Measurements from ENCODE around the gene FAF1. TPM values are rescaled to one million over a fixed set of nuclear protein-coding genes. Genes with fewer than 3 reads are reported as not detected.
"Not testable (repeated sequence)": the region's sequence is repeated elsewhere in the genome, so short reads cannot be mapped to it uniquely, and the experiment has no call there.

FAF1 gene
- total RNA-seq, 1 experiment from 2014 or later, result 135 TPM

GRCh38 chr1:50907610-50908009 lies 52.5 kb downstream of the FAF1 start:
- DNase-seq (ENCODE audit: low read depth), result not testable (repeated sequence)

DNA sequence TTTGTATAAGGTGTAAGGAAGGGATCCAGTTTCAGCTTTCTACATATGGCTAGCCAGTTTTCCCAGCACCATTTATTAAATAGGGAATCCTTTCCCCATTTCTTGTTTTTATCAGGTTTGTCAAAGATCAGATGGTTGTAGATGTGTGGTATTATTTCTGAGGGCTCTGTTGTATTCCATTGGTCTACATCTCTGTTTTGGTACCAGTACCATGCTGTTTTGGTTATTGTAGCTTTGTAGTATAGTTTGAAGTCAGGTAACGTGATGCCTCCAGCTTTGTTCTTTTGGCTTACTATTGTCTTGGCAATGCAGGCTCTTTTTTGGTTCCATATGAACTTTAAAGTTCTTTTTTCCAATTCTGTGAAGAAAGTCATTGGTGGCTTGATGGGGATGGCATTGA lies 54.0 kb downstream of the FAF1 start:
- DNase-seq (ENCODE audit: low read depth), result not testable (repeated sequence)

- no peak for DNase-seq (ENCODE audit: low read depth)
These were observed 57.6 kb downstream of the FAF1 start for GRCh38 chr1:50902419-50902818.

DNA sequence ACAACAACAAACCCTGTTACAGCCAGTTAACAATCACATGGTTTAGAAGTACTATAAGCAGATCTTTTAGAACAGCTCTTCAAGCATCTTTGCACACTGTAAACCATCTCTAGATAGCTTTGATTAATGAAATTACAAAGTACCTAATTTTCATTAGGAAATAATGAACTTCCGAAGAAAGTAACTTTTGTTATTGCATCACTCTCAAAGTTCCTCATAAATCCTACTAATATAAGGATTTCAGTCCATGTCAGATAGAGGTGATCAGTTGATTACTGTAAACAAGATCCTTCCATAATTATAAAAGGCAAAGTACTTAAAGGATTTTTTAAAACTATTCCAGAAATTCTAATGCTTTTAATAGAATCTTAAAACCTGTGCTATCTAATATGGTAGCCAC lies 58.2 kb downstream of the FAF1 start:
- DNase-seq (ENCODE audit: low read depth), result no peak

GRCh38 chr1:50898773-50899172 lies 61.3 kb downstream of the FAF1 start:
- DNase-seq (ENCODE audit: low read depth), result no peak

DNA sequence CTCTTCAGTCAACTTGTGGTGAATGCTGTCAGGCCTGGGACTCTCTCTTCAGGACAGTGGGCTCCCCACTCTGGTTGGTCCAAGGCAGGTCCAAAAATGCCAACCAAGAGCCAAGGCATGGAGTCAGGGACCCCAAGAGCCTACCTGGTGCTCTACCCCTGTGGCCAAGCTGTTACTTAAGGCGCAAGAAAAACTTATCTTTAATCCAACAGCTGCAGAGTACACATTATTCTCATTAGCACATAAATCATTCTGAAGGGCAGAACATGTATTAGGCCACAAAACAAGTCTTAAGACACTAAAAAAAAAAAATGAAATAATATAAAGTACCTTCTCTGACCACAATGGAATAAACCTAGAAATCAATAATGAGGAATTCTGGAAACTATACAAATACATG lies 65.7 kb downstream of the FAF1 start:
- no peak for DNase-seq (ENCODE audit: low read depth)

GRCh38 chr1:50893466-50893865 lies 66.6 kb downstream of the FAF1 start:
- DNase-seq (ENCODE audit: low read depth), result peak; percentile 19

GRCh38 chr1:50887555-50887954 lies 72.5 kb downstream of the FAF1 start:
- not testable (repeated sequence) for DNase-seq (ENCODE audit: low read depth)

GRCh38 chr1:50880373-50880772 lies 79.7 kb downstream of the FAF1 start:
- DNase-seq (ENCODE audit: low read depth), result no peak

DNA sequence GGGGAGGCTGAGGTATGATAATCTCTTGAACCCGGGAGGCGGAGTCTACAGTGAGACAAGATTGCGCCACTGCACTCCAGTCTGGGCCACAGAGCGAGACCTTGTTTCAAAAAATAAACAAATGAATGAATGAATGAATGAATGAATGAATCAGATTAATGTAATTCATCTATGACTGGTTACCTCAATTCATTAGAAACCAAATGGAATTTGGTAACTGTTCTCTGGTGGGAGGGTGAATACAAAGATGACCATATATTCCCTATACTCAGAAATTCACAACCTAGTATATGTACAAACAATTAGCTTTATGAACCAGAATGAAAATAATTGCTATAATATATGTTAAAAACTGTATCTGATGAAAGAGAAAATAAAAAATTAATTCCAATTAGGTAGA lies 80.9 kb downstream of the FAF1 start:
- DNase-seq (ENCODE audit: low read depth), result no peak

- DNase-seq (ENCODE audit: low read depth), result no peak
These were observed 81.6 kb downstream of the FAF1 start for GRCh38 chr1:50878434-50878833.

GRCh38 chr1:50877641-50878040 lies 82.4 kb downstream of the FAF1 start:
- DNase-seq (ENCODE audit: low read depth), result no peak

- DNase-seq (ENCODE audit: low read depth), result peak; percentile 73
These were observed 86.4 kb downstream of the FAF1 start for GRCh38 chr1:50873458-50874187.

DNA sequence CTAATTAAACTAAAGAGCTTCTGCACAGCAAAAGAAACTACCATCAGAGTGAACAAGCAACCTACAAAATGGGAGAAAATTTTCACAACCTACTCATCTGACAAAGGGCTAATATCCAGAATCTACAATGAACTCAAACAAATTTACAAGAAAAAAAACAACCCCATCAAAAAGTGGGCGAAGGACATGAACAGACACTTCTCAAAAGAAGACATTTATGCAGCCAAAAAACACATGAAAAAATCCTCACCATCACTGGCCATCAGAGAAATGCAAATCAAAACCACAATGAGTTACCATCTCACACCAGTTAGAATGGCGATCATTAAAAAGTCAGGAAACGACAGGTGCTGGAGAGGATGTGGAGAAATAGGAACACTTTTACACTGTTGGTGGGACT lies 95.2 kb downstream of the FAF1 start:
- not testable (repeated sequence) for DNase-seq (ENCODE audit: low read depth)

- peak; percentile 11 for DNase-seq (ENCODE audit: low read depth)
These were observed 98.3 kb downstream of the FAF1 start for GRCh38 chr1:50861772-50862171.

- DNase-seq (ENCODE audit: low read depth), result no peak
These were observed 99.4 kb downstream of the FAF1 start for GRCh38 chr1:50860702-50861101.

DNA sequence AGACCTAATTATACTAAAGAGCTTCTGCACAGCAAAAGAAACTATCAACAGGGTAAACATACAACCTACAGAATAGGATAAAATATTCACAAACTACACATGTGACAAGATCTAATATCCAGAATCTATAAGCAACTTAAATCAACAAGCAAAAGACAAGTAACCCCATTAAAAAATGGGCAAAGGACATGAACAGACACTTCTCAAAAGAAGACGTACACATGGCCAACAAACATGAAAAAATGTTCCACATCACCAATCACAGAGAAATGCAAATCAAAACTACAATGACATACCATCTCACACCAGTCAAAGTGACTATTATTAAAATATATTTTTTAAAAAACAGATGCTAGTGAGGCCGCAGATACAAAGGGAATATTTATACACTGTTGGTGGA lies 99.8 kb downstream of the FAF1 start:
- no peak for DNase-seq (ENCODE audit: low read depth)

- DNase-seq (ENCODE audit: low read depth), result no peak
These were observed 100.4 kb downstream of the FAF1 start for GRCh38 chr1:50859657-50860056.

GRCh38 chr1:50858761-50859160 lies 101.3 kb downstream of the FAF1 start:
- DNase-seq (ENCODE audit: low read depth), result peak; percentile 69

DNA sequence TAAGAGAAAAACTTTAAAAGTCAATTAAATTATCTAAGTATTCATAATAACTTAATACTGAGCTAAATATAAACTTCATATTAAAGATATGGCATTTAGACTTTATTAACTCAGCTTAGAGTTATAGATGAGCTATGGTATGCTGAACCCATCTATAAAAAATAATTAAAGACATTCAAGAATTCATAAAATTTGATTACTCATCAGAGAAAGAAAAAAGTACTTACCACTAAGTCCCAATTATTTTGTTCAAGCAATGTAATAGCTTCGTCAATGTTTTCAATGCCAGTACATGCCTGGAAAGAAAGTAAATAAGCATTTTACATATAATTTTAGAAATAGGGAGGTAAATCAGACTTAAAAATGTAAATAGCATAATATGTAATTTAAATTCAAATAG lies 102.4 kb downstream of the FAF1 start:
- no peak for DNase-seq (ENCODE audit: low read depth)

DNA sequence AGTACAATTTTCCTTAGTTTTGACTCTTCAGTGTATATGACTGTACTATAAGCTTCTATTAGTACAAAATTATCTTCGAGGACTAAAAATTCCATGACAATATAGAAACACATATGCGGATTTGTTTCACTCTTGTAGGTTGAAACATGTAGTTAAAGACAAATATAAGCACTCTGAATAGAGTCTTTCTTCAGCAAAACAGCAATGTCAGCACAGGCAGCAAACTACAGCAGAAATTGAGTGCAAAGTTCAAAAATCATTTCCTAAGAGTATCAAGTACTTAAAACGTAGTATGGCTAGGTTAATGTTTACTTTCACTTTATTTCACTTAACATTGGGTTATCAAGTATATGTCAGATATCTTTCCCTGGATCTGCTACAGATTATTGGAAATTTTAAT lies 106.7 kb downstream of the FAF1 start:
- DNase-seq (ENCODE audit: low read depth), result no peak

- no peak for DNase-seq (ENCODE audit: low read depth)
These were observed 107.2 kb downstream of the FAF1 start for GRCh38 chr1:50852889-50853288.

- DNase-seq (ENCODE audit: low read depth), result no peak
These were observed 108.6 kb downstream of the FAF1 start for GRCh38 chr1:50851466-50851865.

- DNase-seq (ENCODE audit: low read depth), result no peak
These were observed 109.0 kb downstream of the FAF1 start for GRCh38 chr1:50851034-50851433.

All from M059J (cell line).